SKM-1 treated with dmso at 0.1 percent for 144 hours (cell line): ENCODE results near the gene PDLIM3.
"Not testable (repeated sequence)": the region's sequence is repeated elsewhere in the genome, so short reads cannot be mapped to it uniquely, and the experiment has no call there.

ENCODE experiments used
- DNase-seq: peaks from one replicate; lab custom pipeline; 2025; ENCODE audit not compliant: unreplicated experiment; lab: John Stamatoyannopoulos, UW

The PDLIM3 gene

DNA sequence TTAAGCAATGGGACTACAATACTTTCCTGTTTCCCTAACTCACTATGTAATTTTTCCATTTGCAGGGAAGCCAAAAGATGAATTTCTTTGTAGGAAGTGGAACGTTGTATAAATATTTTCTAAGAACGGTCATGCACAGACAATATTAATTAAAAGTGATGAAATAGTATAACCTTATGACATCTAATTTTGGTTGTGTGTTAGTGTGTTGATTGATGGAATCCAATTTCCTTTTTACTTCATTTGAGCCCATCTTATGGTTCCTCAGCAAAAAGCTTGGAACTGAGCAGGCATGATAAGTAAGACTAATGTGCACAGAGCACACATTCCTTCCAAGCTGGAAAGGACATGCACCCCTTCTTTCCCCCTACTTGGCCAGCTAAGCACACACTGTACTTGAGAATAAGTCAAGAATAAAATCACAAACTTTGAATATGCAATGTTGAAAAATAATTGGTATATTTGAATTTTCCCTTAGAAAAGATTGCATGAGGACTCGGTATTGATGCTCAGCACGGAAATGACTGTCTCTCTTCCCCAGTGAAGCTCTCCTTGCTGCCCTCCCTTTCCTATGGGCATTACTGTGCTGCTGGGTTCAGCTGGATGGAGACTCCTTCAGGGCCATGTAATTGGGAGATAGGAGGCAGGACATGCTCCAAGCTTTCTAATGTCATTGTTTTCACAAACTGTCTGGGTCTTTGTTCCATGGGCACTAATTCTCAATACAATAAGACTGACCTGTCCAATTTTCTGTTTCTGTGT is 19.2 kb upstream of the PDLIM3 start:
- DNase-seq, result no peak

DNA sequence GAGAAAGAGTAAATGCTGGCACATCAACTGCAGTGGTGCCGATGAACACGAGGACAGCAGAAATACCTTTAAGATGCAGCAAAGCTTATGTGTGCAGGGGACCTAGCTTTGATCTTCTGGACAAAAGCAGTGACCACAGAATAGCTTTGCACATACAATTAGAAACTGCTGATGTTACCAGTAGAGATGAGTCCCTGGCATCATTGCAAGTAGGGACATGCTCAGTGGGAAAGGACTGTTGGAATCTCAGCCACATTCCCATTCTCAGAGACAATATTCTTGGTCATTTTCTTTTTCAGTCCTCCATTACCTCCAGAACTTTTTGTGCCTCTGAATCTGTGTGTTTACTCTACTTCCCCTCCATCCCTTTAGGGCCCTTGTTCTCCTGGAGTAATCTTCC is 16.9 kb upstream of the PDLIM3 start:
- DNase-seq, result no peak

DNA sequence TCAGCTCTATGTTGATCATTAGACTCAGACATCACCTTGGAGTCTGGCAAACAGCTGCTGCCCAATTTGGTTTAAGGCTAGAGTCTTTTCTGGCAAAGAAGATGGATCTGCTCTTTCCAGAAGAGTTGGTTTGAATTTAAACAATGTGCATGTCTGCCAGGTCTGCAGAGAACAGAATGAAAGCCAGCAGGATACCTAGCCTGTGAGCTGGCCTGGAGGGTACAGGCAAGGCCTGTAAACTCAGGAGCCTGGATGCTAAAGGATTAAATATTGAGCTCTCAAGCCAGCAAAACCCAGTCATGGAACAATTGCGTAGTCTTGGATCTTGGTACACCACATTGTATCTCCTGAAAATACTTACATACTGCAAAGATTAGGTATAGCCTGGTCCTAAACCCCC is 15.6 kb upstream of the PDLIM3 start:
- no peak for DNase-seq

DNA sequence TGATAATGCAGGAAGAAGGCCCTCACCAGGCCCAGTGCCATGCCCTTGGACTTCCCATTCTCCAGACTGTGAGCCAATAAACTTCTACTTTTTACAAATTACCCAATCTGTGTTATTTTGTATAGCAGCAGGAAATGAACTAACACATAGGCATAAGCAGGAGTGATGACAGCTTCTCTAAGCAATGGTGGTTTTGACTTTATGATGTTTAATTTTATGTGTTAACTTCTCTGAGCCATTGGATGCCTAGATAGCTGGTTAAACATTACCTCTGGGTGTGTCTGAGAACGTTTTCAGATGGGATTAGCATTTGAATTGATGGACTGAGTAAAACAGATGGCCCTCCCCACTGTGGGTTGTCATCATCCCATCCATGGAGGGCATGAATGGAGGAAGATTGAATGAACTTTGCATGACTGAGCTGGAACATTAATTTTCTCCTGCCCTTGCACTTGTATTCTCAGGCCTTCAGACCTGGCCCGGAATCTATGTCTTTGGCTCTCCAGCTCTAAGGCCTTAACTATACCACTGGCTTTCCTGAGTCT is 13.9 kb upstream of the PDLIM3 start:
- no peak for DNase-seq

DNA sequence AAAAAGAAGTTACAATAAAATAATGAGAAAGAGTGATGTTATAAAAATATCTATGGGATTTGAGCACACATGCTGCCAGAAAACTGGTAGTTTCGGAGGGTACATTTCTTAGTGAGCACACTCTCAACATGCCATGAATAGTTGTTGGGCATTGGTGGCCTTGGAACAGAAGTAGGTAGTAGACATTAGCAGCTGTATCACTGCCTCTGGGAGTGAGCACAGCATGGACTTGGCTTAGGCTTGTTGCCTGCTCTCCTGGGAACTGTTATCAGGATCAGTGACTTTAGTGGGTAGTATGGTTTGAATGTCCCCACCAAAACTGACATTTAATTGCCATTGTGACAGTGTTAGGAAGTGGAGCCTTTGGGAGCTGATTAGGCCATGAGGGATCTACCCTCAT is 13.3 kb upstream of the PDLIM3 start:
- DNase-seq, result no peak

DNA sequence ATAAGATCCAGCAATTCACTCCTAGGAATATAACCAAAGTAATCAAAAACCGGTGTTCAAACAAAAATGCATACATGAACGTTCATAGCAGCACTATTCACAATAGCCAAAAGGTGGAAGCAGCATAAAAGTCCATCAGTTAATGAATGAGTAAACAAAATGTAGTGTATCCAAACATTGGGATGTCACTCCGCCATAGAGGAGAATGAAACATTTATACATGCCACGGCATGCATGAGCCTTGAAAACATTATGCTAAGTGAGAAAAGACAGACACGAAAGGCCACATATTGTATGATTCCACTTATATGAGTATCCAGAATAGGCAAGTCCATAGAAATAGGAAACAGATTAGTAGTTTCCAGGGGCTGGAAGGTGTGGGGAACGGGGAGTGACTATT is 11.0 kb upstream of the PDLIM3 start:
- no peak for DNase-seq

DNA sequence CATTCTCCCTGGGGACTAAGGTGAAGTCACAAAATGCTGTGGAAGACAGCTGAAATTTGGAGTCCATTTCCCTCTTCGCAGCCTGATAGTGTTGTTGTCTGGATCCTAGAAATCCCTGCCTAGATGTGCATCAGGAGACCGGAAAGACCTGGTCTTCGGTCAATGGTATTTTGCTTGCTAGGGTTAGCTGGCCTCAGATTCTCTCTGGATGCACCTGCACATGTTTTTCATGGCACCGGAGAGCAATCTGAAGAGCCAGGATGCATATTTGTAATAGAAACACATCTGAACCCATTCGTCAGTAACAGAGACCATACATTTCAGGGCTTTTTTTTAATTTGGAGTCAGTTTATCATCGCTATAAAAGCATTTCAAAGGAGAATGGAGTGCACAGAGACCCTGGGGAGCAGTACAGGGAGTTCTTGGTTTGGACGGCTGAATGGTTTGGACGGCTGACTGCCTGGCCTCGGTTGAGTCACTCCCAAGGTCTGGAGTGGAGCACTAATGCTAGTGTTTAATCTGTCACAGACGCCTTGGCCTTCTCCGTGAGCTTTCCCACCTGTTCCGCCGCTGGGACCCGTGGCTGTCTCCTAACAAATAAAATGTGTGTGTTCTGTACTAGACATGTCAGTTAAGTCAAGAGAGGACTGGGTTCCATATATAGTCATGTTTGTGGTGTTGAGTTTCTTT is 7.5 kb upstream of the PDLIM3 start:
- no peak for DNase-seq

DNA sequence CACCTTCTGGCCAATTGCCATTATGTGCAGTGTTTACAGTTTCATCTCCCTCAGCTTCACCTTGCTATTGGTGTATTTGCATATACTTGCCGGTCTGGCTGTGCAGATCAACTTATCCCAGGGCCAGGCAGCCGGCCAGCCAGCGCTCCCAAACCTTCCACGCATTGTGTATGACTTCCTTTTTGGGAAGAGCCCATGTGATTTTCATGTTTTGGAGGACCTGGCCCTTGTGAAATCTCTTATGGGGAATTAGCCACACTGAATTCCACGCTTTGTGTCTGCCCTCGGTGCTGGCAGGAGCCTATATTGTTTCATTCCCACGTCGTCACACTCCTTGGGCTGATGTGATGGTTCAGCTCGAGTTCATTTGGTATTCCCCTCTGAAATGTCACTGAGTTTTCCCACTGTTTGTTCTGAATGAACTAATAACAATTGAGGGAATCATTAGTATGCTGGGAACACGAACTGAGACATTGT is 6.0 kb upstream of the PDLIM3 start:
- no peak for DNase-seq

DNA sequence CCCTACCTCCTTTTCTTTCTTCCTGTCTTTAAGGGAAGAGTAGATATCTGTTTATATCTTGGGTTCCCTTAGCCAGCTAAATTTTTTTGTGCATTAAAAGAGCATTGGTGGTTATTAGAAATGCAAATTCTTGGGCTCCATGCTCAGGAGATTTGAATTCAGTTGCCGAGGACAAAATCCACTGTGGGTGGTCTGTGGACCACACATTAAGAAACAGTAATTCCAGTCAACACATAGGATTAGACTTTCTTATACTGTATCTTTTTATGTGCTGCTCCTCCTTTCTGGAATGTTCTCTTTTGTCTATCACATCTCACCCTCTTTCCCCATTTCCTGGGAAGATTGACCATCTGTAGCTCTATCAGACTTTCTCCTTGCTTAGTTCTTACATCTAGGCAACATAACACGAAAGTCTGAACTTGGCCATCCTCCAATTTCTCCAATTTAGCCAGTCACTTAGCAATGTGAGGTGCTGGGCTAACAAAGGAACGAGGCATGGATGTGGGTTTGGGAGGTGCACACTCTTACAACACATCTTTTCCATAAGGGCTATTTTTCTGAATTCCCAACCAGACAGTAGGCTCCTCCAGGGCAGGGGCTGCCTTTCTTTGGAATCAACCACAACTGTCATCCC is 5.3 kb upstream of the PDLIM3 start:
- no peak for DNase-seq

DNA sequence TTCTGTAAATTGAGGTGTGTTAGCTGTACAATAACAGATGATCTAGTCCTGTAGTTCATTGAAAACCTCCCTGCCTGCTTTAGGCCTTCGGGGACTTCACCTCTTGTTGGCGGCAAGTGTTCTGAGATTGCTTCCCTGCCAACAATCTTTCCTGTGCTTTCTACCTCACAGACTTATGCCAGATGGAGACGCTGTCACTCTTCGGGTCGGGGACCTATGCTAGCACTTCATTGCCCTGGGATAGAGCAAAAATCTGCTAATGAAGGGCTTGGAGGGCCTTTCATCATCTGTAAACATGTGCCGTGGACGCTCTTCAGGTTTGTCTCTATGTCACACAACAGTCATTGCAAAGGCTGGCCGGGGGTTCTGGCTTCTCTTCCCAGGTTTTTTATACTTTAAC is 4.7 kb upstream of the PDLIM3 start:
- DNase-seq, result no peak

DNA sequence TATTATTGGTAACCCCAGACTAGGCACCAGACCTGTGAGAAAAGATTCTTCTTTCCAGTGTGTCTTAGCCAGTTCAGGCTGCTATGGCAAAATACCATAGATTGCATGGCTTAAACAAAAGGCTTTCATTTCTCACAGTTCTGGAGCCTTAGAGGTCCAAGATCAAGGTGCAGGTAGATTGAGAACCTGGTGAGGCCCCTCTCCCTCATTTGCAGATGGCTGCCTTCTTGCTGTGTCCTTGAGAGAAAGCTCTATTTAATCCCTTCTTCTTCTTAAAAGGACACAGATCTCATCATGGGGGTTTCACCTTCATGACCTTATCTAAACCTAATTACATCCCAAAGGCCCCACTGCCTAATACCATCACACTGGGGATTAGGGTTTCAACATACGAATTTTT is 3.5 kb upstream of the PDLIM3 start:
- DNase-seq, result no peak

DNA sequence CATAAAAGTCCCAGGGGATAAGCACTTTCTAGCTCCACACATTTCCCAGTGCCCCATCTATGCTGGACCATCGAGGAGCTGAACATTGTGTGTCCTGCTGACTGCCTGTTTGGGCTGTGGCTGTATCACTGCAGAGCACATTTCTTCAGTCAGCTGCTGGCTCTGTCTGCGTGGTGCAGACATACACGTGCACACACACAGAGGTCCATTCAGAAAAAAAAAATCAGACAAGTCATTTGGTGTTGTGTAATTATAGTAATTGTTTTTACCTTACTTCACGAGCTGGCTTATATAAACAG is 1.1 kb upstream of the PDLIM3 start:
- no peak for DNase-seq

DNA sequence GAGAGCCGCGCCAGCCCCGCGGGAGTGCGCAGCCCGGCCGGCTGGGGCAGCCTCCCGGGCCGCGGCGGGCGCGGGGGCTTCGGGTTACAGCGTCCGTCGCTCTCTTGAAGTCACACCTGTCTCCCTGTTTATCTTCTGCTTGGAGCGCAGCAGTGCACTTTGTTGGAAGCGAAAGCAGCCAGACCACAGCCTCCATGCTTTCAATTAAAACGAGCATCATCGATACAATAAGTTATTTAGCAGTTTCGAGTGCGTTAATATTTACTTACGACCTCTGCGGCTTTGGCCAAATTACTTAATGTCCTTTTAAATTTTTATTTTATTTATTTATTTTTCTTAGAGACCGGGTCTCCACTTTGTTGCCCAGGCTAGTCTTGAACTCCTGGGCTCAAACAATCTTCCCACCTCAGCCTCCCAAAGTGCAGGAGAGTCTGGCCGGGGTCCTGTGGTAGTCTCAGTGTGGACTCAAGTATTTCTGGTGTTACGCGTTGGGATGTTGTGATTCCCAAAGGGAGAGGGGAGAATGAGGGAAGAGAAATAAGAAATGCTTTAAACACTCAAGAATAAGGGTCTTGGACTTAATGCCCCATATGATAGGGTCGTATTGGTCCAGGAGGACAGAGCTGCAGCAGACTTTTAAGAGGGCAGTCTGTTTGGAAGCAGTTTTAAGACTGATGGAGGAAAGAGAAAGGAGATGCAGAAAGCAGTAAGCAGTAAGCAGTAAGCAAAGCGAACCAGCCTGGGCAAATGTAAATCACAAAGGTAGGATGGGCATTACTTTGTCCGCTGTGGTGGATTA is 504 bp upstream of the PDLIM3 start:
- no peak for DNase-seq

DNA sequence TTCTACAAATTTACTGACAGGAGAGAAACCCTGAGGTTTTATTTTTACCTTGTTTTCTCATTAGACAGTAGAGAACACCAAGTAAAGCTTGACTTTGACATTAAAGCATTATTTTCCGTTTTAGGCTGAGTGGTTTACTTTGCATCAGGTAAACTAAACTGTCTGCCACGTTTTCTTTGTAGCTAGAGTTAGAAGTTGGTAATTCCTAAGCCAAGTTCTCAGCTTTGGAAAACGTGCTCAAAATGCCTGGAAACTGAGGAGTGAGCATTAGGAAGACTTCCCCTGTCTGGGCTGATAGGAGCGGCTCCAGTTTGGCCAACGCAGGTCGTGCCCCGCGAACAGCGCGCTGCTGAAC is 819 bp downstream of the PDLIM3 start:
- DNase-seq, result no peak

DNA sequence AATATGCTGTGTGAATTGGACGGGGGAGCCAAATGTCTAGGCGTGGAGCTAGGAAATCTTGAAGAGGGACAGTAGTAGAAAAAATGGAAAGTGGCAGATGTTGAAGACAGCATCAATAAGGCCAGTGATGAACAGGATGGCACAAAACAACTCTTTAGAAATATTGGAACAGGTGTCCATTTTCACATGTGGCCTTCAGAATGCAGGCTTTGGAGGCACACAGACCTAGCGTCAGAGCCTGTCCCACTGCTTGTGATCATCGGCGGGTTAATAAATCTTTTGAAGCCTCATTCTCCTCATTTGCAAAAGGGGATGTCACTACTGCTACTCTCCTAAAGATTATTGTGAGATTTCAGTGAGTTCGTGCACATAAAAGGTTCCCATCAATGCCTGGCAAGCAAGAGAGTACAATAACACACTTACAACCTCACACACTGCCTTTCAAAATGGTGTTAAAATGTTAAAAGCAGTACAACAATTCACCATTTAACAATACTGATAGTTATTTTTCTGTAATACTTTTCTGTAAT is 2.4 kb downstream of the PDLIM3 start:
- DNase-seq, result no peak

DNA sequence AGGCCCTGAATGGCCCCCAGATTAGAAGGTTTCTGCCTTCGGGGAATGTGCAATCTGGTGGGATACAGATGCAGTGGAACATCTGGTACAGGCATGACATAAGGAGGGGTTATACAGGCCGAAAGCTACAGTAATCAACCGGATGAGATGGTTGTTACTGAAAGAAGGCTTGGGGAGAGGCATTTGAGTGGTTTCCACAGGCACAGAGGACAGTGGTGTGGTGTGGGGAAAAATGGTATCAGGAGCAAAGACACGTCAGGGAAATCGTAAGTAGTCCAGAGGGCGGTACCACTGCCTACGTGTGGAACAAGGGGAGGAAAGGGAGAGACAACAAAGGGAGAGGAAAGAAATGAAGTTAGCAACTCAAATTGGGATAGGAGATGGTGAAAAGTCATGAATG is 3.0 kb downstream of the PDLIM3 start:
- no peak for DNase-seq

DNA sequence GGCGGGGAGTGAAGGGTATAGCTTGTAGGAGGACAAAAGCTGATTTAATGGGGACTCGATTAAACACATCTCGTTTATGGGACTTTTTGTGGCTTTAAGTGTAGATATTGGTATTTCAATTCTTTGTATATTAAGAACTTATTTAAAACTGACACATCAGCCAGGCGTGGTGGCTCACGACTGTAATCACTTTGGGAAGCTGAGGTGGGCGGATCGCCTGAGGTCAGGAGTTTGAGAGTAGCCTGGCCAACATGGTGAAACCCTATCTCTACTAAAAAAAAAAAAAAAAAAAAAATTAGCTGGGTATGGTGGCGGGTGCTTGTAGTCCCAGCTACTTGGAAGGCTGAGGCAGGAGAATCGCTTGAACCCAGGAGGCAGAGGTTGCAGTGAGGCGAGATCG is 3.7 kb downstream of the PDLIM3 start:
- DNase-seq, result not testable (repeated sequence)

DNA sequence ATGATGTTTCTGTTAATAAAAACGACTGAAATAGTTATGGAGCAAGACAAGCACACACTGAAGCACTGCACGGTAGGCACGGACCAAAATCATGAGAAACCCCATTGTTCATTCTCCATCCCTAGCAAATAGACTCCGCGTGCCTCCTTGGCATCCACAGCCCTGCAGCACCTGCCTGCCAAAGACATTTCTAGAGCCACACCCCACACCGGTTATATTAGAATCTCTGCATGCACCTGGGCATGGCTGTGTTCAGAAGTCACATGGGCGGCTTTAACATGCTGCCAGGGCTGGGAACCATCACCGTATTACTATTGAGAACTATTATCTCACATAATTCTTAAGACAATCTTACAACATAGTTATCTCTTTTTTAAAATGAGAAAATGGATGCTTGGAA is 5.9 kb downstream of the PDLIM3 start:
- DNase-seq, result no peak

DNA sequence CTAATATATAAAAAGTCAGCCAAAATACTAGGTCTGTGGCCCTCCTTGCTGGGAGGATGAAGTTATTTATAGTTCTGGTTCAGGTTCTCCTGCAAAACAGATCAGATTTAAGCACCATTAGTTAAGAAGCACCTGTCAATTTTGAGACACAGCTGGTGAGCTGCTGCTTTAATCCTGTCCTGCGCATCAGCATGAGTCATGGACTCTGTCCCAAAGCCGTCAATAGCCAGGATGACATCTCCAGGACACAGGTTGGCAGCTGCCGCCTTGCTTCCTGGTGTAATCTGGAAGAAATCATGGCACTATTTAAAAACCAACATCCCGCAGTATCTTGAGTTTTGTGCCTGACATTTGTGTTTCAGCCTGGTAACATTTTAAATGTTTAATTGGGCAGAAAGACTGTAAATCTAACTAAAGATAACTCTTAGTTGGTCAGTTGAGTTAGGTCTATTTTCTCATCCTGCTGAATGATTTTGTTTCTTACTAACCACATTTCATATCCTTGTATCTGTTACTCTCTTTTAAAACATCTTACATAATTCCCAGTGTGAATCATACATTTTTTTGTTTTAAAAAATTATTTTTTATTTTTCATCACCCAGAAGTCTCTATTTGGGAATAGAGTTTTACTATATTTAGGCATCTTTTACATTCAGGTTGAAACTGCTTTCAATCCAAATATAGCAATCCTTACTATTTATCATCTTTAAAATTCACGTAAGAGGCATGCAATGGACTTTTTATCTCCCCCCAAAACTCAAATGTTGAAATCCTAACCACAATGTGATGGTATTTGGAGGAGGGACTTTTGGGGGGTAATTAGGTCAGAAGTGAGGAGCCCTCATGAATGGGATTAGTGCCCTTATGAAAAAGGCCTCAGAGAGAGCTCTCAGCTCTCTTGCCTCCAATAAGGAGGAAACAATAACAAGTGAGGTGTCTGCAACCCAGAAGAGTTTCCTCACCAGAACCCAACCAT is 10.1 kb downstream of the PDLIM3 start:
- DNase-seq, result no peak

DNA sequence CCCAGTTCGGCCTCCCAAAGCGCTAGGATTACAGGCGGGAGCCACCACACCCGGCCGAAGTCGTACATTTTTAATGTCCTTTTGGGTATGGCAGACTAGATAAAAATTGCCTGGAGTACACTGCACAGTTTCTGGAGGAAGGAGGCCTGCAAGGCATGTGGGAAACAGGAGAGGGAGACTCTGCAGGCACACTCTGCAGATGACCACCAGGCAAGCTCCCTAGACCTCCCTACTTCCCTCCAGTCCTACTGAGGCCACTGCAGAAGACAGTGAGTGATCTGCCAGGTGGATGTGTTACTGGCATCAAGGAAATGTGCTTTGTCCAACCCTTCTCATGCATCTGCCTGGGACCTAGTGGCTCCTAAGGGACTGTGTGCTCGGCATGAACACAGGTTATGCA is 11.4 kb downstream of the PDLIM3 start:
- DNase-seq, result no peak
